ENCODE data around the gene ZFP28. TPM values are rescaled to one million over a fixed set of nuclear protein-coding genes. Genes with fewer than 3 reads are reported as not detected.

Gene ZFP28
- total and polyA plus RNA-seq, 4 donors, result 0.47 to 1.3 (median 0.82) TPM

DNA sequence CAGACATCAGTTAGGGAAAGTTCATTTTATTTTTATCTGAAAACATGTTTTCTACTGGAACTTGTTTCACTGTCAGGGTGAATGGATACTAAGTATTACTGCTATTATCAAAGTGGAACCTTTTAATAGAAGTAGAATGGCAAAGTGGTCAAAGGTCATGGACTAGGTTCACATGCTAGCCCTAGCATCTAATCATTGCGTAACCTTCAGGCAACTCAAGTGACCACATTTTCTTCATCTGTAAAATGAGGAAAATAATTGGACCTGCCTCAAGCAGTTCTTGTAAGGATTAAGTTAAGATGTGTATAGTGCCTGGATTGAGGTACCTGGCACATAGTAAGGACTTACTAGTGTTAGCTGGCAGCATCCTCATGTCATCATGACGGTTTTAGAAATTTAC is 5.0 kb downstream of the ZFP28 start:
- TF ChIP-seq ZBTB33 (IDR thresholded peaks at IDR 0.05), result no peak
- TF ChIP-seq RAD21 (IDR thresholded peaks at IDR 0.05), result no peak
- TF ChIP-seq HNF4A (conservative IDR thresholded peaks at IDR 0.05), result no peak
- TF ChIP-seq HNF4G (IDR thresholded peaks at IDR 0.05), result no peak
- TF ChIP-seq, protein P1, sequence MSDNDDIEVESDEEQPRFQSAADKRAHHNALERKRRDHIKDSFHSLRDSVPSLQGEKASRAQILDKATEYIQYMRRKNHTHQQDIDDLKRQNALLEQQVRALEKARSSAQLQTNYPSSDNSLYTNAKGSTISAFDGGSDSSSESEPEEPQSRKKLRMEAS (IDR thresholded peaks at IDR 0.05), result no peak
- no peak for TF ChIP-seq REST (IDR thresholded peaks at IDR 0.05)
- no peak for TF ChIP-seq FOXA2 (IDR thresholded peaks at IDR 0.05)
- TF ChIP-seq NR2F2 (IDR thresholded peaks at IDR 0.05), result no peak
- no peak for TF ChIP-seq CTCF (IDR thresholded peaks at IDR 0.05; ENCODE audit: low read depth, low read length, missing input control)
- TF ChIP-seq YY1 (IDR thresholded peaks at IDR 0.05), result no peak
- no peak for TF ChIP-seq RXRA (IDR thresholded peaks at IDR 0.05)
- no peak for TF ChIP-seq EGR1 (IDR thresholded peaks at IDR 0.05; ENCODE audit: low read depth in 2 of 2)
- TF ChIP-seq SP1 (IDR thresholded peaks at IDR 0.05), result no peak
- TF ChIP-seq, protein P2, sequence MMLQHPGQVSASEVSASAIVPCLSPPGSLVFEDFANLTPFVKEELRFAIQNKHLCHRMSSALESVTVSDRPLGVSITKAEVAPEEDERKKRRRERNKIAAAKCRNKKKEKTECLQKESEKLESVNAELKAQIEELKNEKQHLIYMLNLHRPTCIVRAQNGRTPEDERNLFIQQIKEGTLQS (IDR thresholded peaks at IDR 0.05), result no peak
- TF ChIP-seq TAF1 (conservative IDR thresholded peaks at IDR 0.05), result no peak
- TF ChIP-seq JUND (IDR thresholded peaks at IDR 0.05), result no peak
- TF ChIP-seq FOXA1 (IDR thresholded peaks at IDR 0.05), result no peak
- no peak for TF ChIP-seq GABPA (IDR thresholded peaks at IDR 0.05 in 1 of 2, conservative IDR thresholded peaks at IDR 0.05 in 1 of 2)
- Histone ChIP-seq H3K4me3 (ENCODE audit: low read depth in 1 of 3, low read length in 3 of 3) (peak overlapping the region in 2 of 3 donors; percentile 19 to 51), H3K27ac (ENCODE audit: low read depth in 1 of 2, low read length in 2 of 2) (no peak overlapping the region), H3K4me1 (ENCODE audit: control insufficient read depth in 4 of 4, insufficient read depth in 4 of 4, low read length in 3 of 4) (no peaks in the 10 kb centered on the region), H3K36me3 (ENCODE audit: control insufficient read depth in 4 of 4, insufficient read depth in 3 of 4, low read depth in 1 of 4, low read length in 3 of 4) (peaks cover 0 to 6% (median 3%) of the 10 kb centered on the region in 4 donors), H3K27me3 (ENCODE audit: control insufficient read depth in 4 of 4, insufficient read depth in 4 of 4, low read length in 3 of 4) (no peaks in the 10 kb centered on the region), H3K9me3 (ENCODE audit: control insufficient read depth in 4 of 4, low read length in 3 of 4) (peaks cover 38 to 77% (median 64%) of the 10 kb centered on the region in 4 donors), H3K9ac (ENCODE audit: low read depth in 1 of 2, low read length in 2 of 2) (no peak overlapping the region)
- DNase-seq (ENCODE audit: low spot score), result no peak
- WGBS, result 96% methylated on average over 2 of the region's 2 CpGs

Measured in liver (tissue), 9 donors.